Measurements from ENCODE around the gene CDK14.

The CDK14 gene

GRCh38 chr7:90918303-90918702 is 322.2 kb downstream of the CDK14 start:
- H3K4me2 ChIP-seq (ENCODE audit: low read length) = no peak overlapping the region
- H3K9me2 ChIP-seq (ENCODE audit: low read depth, low read length) = no peaks in the 10 kb centered on the region
- H3K9ac ChIP-seq (ENCODE audit: low read length) = no peak overlapping the region
- H3F3A ChIP-seq (ENCODE audit: insufficient read depth, low read length) = no peaks in the 10 kb centered on the region
- H3K36me3 ChIP-seq (ENCODE audit: insufficient read depth, low read length) = peaks cover 54% of the 10 kb centered on the region
- TF ChIP-seq CTCF (IDR thresholded peaks at IDR 0.05; ENCODE audit: low read length) (no peak), EZH2 (IDR thresholded peaks at IDR 0.05; ENCODE audit: borderline replicate concordance, low read length) (no peak)
- no peaks in the 10 kb centered on the region for H3K9me3 ChIP-seq (ENCODE audit: low read length)
- no peak overlapping the region for H2AFZ ChIP-seq (ENCODE audit: low read length)
- no peaks in the 10 kb centered on the region for H4K20me1 ChIP-seq (ENCODE audit: insufficient read depth, low read length)
- H3K4me1 ChIP-seq (ENCODE audit: insufficient read depth, low read length, severe bottlenecking) = no peaks in the 10 kb centered on the region
- H3K4me3 ChIP-seq (ENCODE audit: low read depth, low read length, poor library complexity, severe bottlenecking) = no peak overlapping the region
- no peaks in the 10 kb centered on the region for H3K79me2 ChIP-seq (ENCODE audit: insufficient read depth, low read length)
- no peak overlapping the region for H3K27ac ChIP-seq (ENCODE audit: low read depth, low read length, poor library complexity, severe bottlenecking)
- no peaks in the 10 kb centered on the region for H3K27me3 ChIP-seq (ENCODE audit: insufficient read depth, low read length)

GRCh38 chr7:90919816-90920215 is 323.7 kb downstream of the CDK14 start:
- Histone ChIP-seq H3K79me2 (ENCODE audit: insufficient read depth, low read length) (no peaks in the 10 kb centered on the region), H4K20me1 (ENCODE audit: insufficient read depth, low read length) (no peaks in the 10 kb centered on the region), H3F3A (ENCODE audit: insufficient read depth, low read length) (no peaks in the 10 kb centered on the region)

GRCh38 chr7:90920336-90920735 is 324.2 kb downstream of the CDK14 start:
- no peak overlapping the region for H3K4me2 ChIP-seq (ENCODE audit: low read length)
- no peaks in the 10 kb centered on the region for H3K4me1 ChIP-seq (ENCODE audit: insufficient read depth, low read length, severe bottlenecking)
- no peaks in the 10 kb centered on the region for H3K79me2 ChIP-seq (ENCODE audit: insufficient read depth, low read length)
- no peak overlapping the region for H3K27ac ChIP-seq (ENCODE audit: low read depth, low read length, poor library complexity, severe bottlenecking)
- H3K9ac ChIP-seq (ENCODE audit: low read length) = no peak overlapping the region
- H3K36me3 ChIP-seq (ENCODE audit: insufficient read depth, low read length) = peaks cover 52% of the 10 kb centered on the region
- no peaks in the 10 kb centered on the region for H3K9me2 ChIP-seq (ENCODE audit: low read depth, low read length)
- no peaks in the 10 kb centered on the region for H3K27me3 ChIP-seq (ENCODE audit: insufficient read depth, low read length)
- no peak overlapping the region for H2AFZ ChIP-seq (ENCODE audit: low read length)
- no peaks in the 10 kb centered on the region for H3K9me3 ChIP-seq (ENCODE audit: low read length)
- no peaks in the 10 kb centered on the region for H4K20me1 ChIP-seq (ENCODE audit: insufficient read depth, low read length)
- TF ChIP-seq EZH2 (IDR thresholded peaks at IDR 0.05; ENCODE audit: borderline replicate concordance, low read length) (no peak), CTCF (IDR thresholded peaks at IDR 0.05; ENCODE audit: low read length) (no peak)
- no peak overlapping the region for H3K4me3 ChIP-seq (ENCODE audit: low read depth, low read length, poor library complexity, severe bottlenecking)
- H3F3A ChIP-seq (ENCODE audit: insufficient read depth, low read length) = no peaks in the 10 kb centered on the region

More at GRCh38 chr7:90919816-90920215, 323.7 kb downstream of the CDK14 start:
- no peaks in the 10 kb centered on the region for H3K27me3 ChIP-seq (ENCODE audit: insufficient read depth, low read length)
- H3K4me2 ChIP-seq (ENCODE audit: low read length) = no peak overlapping the region
- H3K36me3 ChIP-seq (ENCODE audit: insufficient read depth, low read length) = peaks cover 52% of the 10 kb centered on the region
- no peak overlapping the region for H2AFZ ChIP-seq (ENCODE audit: low read length)
- no peaks in the 10 kb centered on the region for H3K4me1 ChIP-seq (ENCODE audit: insufficient read depth, low read length, severe bottlenecking)
- no peak overlapping the region for H3K27ac ChIP-seq (ENCODE audit: low read depth, low read length, poor library complexity, severe bottlenecking)
- no peaks in the 10 kb centered on the region for H3K9me3 ChIP-seq (ENCODE audit: low read length)
- H3K9me2 ChIP-seq (ENCODE audit: low read depth, low read length) = no peaks in the 10 kb centered on the region
- H3K4me3 ChIP-seq (ENCODE audit: low read depth, low read length, poor library complexity, severe bottlenecking) = no peak overlapping the region
- TF ChIP-seq EZH2 (IDR thresholded peaks at IDR 0.05; ENCODE audit: borderline replicate concordance, low read length) (no peak), CTCF (IDR thresholded peaks at IDR 0.05; ENCODE audit: low read length) (no peak)
- H3K9ac ChIP-seq (ENCODE audit: low read length) = no peak overlapping the region
